Measurements from ENCODE around the gene SCN9A. TPM values are rescaled to one million over a fixed set of nuclear protein-coding genes. Genes with fewer than 3 reads are reported as not detected.

SCN9A gene
- total and polyA plus RNA-seq, 9 of the 15 experiments (the other 6 are each of a cell fraction or from before 2014, with no cell fraction given), result 1.4 to 22.8 (median 7.1) TPM

DNA sequence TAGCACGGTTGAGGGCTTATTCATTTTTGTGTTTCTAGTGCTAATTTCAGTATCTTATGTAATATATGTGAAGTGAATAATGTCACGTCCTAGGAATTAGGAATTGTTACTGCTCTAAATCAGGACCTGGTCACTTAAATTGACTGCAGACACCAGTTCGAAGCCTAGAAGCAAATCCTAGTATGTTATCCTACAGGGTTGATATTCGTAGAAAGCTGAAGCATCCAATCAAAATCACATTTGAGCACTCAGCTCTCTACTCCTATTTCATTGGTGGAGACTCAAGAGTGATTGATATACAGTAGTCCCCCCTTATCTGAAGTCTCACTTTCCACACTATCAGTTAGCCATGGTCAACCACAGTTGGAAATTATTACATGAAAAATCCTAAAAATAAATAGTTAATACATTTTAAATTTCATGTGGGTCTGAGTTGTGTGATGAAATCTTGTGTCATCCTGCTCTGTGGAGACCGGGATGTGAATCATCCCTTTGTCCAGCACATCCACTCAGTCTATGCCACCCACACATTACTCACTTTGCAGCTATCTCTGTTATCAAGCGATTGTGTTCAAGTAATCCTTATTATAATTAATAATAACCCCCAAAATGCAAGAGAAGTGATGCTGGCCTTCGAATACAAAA, 35.2 kb upstream of the SCN9A start (continued):
- TF ChIP-seq HMGXB4 (CRISPR knock-in tag; IDR thresholded peaks at IDR 0.05) (no peak), HIVEP1 (CRISPR knock-in tag; IDR thresholded peaks at IDR 0.05) (no peak), HMG20A (CRISPR knock-in tag; conservative IDR thresholded peaks at IDR 0.05) (no peak), ZNF668 (CRISPR knock-in tag; IDR thresholded peaks at IDR 0.05) (no peak), DEAF1 (CRISPR knock-in tag; IDR thresholded peaks at IDR 0.05) (no peak), RUNX1 (IDR thresholded peaks at IDR 0.05; ENCODE audit: low read depth) (no peak), HNRNPUL1 (IDR thresholded peaks at IDR 0.05; ENCODE audit: low read length) (no peak), FOSL1 (tag; conservative IDR thresholded peaks at IDR 0.05) (peak; percentile 99), GTF2A2 (tag; IDR thresholded peaks at IDR 0.05) (no peak; the same call in 1 of the 2 replicates), MEF2D (tag; conservative IDR thresholded peaks at IDR 0.05; ENCODE audit: low read depth) (0 out of 2 replicates have a peak, but pooled peaks have one; percentile 16), HLTF (IDR thresholded peaks at IDR 0.05) (no peak), E2F3 (CRISPR knock-in tag; IDR thresholded peaks at IDR 0.05) (no peak), IFI16 (CRISPR knock-in tag; IDR thresholded peaks at IDR 0.05) (no peak), MTF1 (CRISPR knock-in tag; IDR thresholded peaks at IDR 0.05; ENCODE audit: borderline replicate concordance) (no peak), ZNF140 (CRISPR knock-in tag; IDR thresholded peaks at IDR 0.05) (no peak), TBL1XR1 (IDR thresholded peaks at IDR 0.05; ENCODE audit: low read length in 2 of 2) (no peak), ZNF512 (tag; IDR thresholded peaks at IDR 0.05) (no peak), NR2C2 (CRISPR knock-in tag; IDR thresholded peaks at IDR 0.05) (no peak), NR2C2 (tag; IDR thresholded peaks at IDR 0.05) (peak; percentile 26; the same call in 1 of the 2 replicates), BHLHE40 (IDR thresholded peaks at IDR 0.05; ENCODE audit: low read length) (no peak), ZBTB34 (CRISPR knock-in tag; IDR thresholded peaks at IDR 0.05) (no peak), GATAD2B (IDR thresholded peaks at IDR 0.05; ENCODE audit: borderline replicate concordance) (no peak)
- TF ChIP-seq, protein P1, sequence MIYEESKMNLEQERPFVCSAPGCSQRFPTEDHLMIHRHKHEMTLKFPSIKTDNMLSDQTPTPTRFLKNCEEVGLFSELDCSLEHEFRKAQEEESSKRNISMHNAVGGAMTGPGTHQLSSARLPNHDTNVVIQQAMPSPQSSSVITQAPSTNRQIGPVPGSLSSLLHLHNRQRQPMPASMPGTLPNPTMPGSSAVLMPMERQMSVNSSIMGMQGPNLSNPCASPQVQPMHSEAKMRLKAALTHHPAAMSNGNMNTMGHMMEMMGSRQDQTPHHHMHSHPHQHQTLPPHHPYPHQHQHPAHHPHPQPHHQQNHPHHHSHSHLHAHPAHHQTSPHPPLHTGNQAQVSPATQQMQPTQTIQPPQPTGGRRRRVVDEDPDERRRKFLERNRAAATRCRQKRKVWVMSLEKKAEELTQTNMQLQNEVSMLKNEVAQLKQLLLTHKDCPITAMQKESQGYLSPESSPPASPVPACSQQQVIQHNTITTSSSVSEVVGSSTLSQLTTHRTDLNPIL (CRISPR knock-in tag; IDR thresholded peaks at IDR 0.05), result no peak; the same call in 1 of the 2 replicates
